H1 (cell line): ENCODE measurements around the gene DLK1.

ENCODE experiments used
- EZH2 ChIP-seq: fragments of 200-600 bp; sonication (generic); IDR thresholded peaks from 2 replicates; pipeline ENCODE4 v1.7.1; 2012; ENCODE audit warnings: low read depth, mild to moderate bottlenecking, moderate library complexity, low read length, inconsistent platforms; ENCODE audit not compliant: severe bottlenecking
- SP1 ChIP-seq: IDR thresholded peaks from 2 replicates; pipeline ENCODE4 v1.6.1; 2011; ENCODE audit warnings: low read depth, low read length

GRCh38 chr14:100710826-100711462, 15.7 kb upstream of the DLK1 start:
- TF ChIP-seq EZH2 (no peak), SP1 (no peak)
